NT2/D1 (cell line): ENCODE data around the gene SND1.
"Not testable (repeated sequence)": the region's sequence is repeated elsewhere in the genome, so short reads cannot be mapped to it uniquely, and the experiment has no call there.

Source experiments
- DNase-seq: peaks from one replicate; pipeline ENCODE4 v3.0.0-alpha.2; 2011; ENCODE audit warnings: low read depth, low spot score
- H3K27me3 ChIP-seq: 2 replicates; pipeline ENCODE4 v1.6.0; 2011; ENCODE audit warnings: mild to moderate bottlenecking; ENCODE audit not compliant: insufficient read length, insufficient read depth
- H3K36me3 ChIP-seq: 2 replicates; pipeline ENCODE4 v1.6.1; 2011; ENCODE audit warnings: mild to moderate bottlenecking, low read length, mixed read lengths; ENCODE audit not compliant: insufficient read depth, insufficient read length
- H3K4me1 ChIP-seq: 2 replicates; pipeline ENCODE4 v1.5.1; 2011; ENCODE audit not compliant: insufficient read depth, insufficient read length
- H3K4me3 ChIP-seq: 2 replicates; pipeline ENCODE4 v1.5.1; 2011; ENCODE audit warnings: low read depth; ENCODE audit not compliant: insufficient read length
- H3K9ac ChIP-seq: 2 replicates; pipeline ENCODE4 v1.6.0; 2011; ENCODE audit warnings: low read depth; ENCODE audit not compliant: insufficient read length
- H3K9me3 ChIP-seq: 2 replicates; pipeline ENCODE4 v1.5.1; 2011; ENCODE audit warnings: mild to moderate bottlenecking, low read length; ENCODE audit not compliant: insufficient read depth
- SUZ12 ChIP-seq: IDR thresholded peaks from 2 replicates; pipeline ENCODE4 v1.6.1; 2011; ENCODE audit not compliant: insufficient read length, insufficient read depth; ENCODE audit errors: extremely low read depth
- YY1 ChIP-seq: IDR thresholded peaks from 2 replicates; pipeline ENCODE4 v1.6.1; 2011; ENCODE audit not compliant: insufficient read length, insufficient read depth
- ZNF274 ChIP-seq: IDR thresholded peaks from 2 replicates; pipeline ENCODE4 v1.6.1; 2011; ENCODE audit warnings: mild to moderate bottlenecking, low read depth, low read length

The SND1 gene

GRCh38 chr7:127667017-127667670 lies 15.2 kb downstream of the SND1 start:
- TF ChIP-seq YY1 (no peak), ZNF274 (no peak), SUZ12 (no peak)
- Histone ChIP-seq H3K4me1 (no peaks in the 10 kb centered on the region), H3K36me3 (peaks cover 40% of the 10 kb centered on the region), H3K27me3 (no peaks in the 10 kb centered on the region), H3K9ac (no peak overlapping the region), H3K9me3 (no peaks in the 10 kb centered on the region), H3K4me3 (no peak overlapping the region)
- no peak for DNase-seq

GRCh38 chr7:127667759-127668530 lies 16.0 kb downstream of the SND1 start:
- no peak overlapping the region for H3K4me3 ChIP-seq
- no peak for DNase-seq
- TF ChIP-seq YY1 (no peak), SUZ12 (no peak), ZNF274 (no peak)
- H3K27me3 ChIP-seq, result no peaks in the 10 kb centered on the region
- no peaks in the 10 kb centered on the region for H3K9me3 ChIP-seq
- H3K4me1 ChIP-seq, result no peaks in the 10 kb centered on the region
- H3K9ac ChIP-seq, result no peak overlapping the region
- peaks cover 34% of the 10 kb centered on the region for H3K36me3 ChIP-seq

GRCh38 chr7:127671341-127671740 lies 19.3 kb downstream of the SND1 start:
- Histone ChIP-seq H3K27me3 (no peaks in the 10 kb centered on the region), H3K9me3 (no peaks in the 10 kb centered on the region), H3K4me3 (no peak overlapping the region), H3K4me1 (no peaks in the 10 kb centered on the region), H3K9ac (no peak overlapping the region), H3K36me3 (peaks cover 39% of the 10 kb centered on the region)
- TF ChIP-seq SUZ12 (no peak), ZNF274 (no peak), YY1 (no peak)
- DNase-seq, result no peak

GRCh38 chr7:127673902-127674301 lies 21.9 kb downstream of the SND1 start:
- Histone ChIP-seq H3K9ac (no peak overlapping the region), H3K4me1 (no peaks in the 10 kb centered on the region), H3K27me3 (no peaks in the 10 kb centered on the region), H3K36me3 (peaks cover 43% of the 10 kb centered on the region), H3K9me3 (no peaks in the 10 kb centered on the region), H3K4me3 (no peak overlapping the region)
- DNase-seq, result no peak
- TF ChIP-seq YY1, result no peak
- TF ChIP-seq ZNF274, result no peak
- no peak for TF ChIP-seq SUZ12

GRCh38 chr7:127674361-127674760 lies 22.4 kb downstream of the SND1 start:
- DNase-seq, result no peak
- H3K9me3 ChIP-seq, result no peaks in the 10 kb centered on the region
- TF ChIP-seq SUZ12, result no peak
- no peak for TF ChIP-seq ZNF274
- no peak for TF ChIP-seq YY1
- no peak overlapping the region for H3K9ac ChIP-seq
- H3K27me3 ChIP-seq, result no peaks in the 10 kb centered on the region
- no peak overlapping the region for H3K4me3 ChIP-seq
- H3K4me1 ChIP-seq, result no peaks in the 10 kb centered on the region
- peaks cover 42% of the 10 kb centered on the region for H3K36me3 ChIP-seq

- H3K9me3 ChIP-seq, H3K27me3 ChIP-seq, H3K9ac ChIP-seq, H3K4me1 ChIP-seq, H3K4me3 ChIP-seq, DNase-seq: not testable (repeated sequence)
- H3K36me3 ChIP-seq, result peaks cover 37% of the 10 kb centered on the region
These were observed 22.9 kb downstream of the SND1 start for GRCh38 chr7:127674923-127675322.

GRCh38 chr7:127675721-127676120 lies 23.7 kb downstream of the SND1 start:
- peaks cover 35% of the 10 kb centered on the region for H3K36me3 ChIP-seq
- no peak for DNase-seq

More at GRCh38 chr7:127675721-127676120, 23.7 kb downstream of the SND1 start:
- Histone ChIP-seq H3K4me1 (no peaks in the 10 kb centered on the region), H3K9ac (no peak overlapping the region), H3K27me3 (no peaks in the 10 kb centered on the region), H3K9me3 (no peaks in the 10 kb centered on the region), H3K4me3 (no peak overlapping the region)
- TF ChIP-seq ZNF274, result no peak
- TF ChIP-seq SUZ12, result no peak
- TF ChIP-seq YY1, result no peak
